ENCODE measurements around the gene SLC23A3. TPM values are rescaled to one million over a fixed set of nuclear protein-coding genes. Genes with fewer than 3 reads are reported as not detected.

The SLC23A3 gene
- polyA plus RNA-seq, 1 donor (not counting 4 experiments of a cell fraction or from before 2014, with no cell fraction given) = 1.4 TPM

DNA sequence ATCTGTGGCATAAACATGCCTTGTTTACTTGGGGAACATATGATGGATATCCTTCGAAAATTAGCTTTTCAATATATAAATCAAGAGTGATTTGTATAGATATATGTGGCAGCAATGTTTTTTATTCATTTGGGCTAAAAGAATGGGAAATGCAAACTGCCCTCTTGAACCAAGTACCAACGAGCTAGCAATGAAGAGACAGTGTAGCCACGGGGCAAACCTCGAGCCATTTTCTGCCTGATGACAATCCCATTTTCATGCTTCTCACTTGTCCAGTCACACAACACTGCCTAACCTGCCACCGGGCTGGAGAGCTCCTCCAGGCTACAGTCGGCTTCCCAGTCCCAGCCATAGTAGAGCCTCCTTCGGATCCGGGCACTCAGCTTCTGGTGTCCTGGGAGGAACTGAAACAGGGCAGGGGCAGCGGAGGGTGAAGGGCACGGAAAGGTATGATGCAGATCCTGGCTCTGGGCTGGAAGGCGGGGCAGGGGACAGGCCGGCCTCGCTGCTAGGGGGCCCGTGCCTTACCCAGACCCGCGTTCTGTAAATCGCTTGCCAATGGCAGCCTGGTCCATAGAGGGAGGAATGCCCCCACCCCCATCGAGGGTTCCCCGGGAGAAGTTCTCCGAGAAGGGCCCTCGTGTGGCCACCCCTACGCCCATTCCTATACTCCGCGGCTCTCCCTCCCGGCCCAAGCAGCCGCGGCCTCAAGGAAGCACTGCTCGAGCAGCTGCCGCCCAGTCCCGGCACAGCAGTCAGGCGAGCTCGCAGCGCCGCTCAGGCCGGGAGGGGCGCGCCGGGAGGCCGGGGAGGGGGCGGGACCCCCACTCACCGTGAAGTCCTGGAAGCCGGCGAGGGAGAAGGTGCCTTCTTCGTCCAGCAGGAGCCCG lies 6.3 kb upstream of the SLC23A3 start:
- H3K4me2 ChIP-seq (ENCODE audit: control insufficient read depth, extremely low read depth, insufficient read depth, low read depth, low read length) = peak overlapping the region; percentile 84
- dilution Hi-C loops (cut with MboI; ENCODE audit: extremely low pct_ligation_motif_present, low sequenced_read_pairs) = no loop called here
- peak overlapping the region; percentile 87 for H2AFZ ChIP-seq (ENCODE audit: control insufficient read depth, low read length)
- H3K36me3 ChIP-seq (ENCODE audit: control insufficient read depth in 2 of 2, extremely low read depth in 1 of 2, insufficient read depth in 2 of 2, low read length in 2 of 2) = peaks cover 26 to 33% of the 10 kb centered on the region in 2 experiments
- peak overlapping the region; percentile 95 for H3K9ac ChIP-seq (ENCODE audit: control insufficient read depth, extremely low read depth, insufficient read depth, low read length)
- H4K20me1 ChIP-seq (ENCODE audit: control insufficient read depth, extremely low read depth, insufficient read depth, low read length) = no peaks in the 10 kb centered on the region
- no peaks in the 10 kb centered on the region for H3K27me3 ChIP-seq (ENCODE audit: control insufficient read depth, extremely low read depth, insufficient read depth, low read length)
- H3K79me2 ChIP-seq (ENCODE audit: control insufficient read depth, insufficient read depth, low read length) = peaks cover 21% of the 10 kb centered on the region
- peaks cover 2% of the 10 kb centered on the region for H3K9me1 ChIP-seq (ENCODE audit: control insufficient read depth, extremely low read depth, insufficient read depth, low read length)
- peak overlapping the region; percentile 81 to 90 (median 85) for H3K4me3 ChIP-seq (ENCODE audit: control insufficient read depth in 2 of 3, extremely low read depth in 1 of 3, insufficient read depth in 2 of 3, low read depth in 1 of 3, low read length in 3 of 3)
- peaks cover 20% of the 10 kb centered on the region for H3K4me1 ChIP-seq (ENCODE audit: control insufficient read depth, extremely low read depth, insufficient read depth, low read length)
- H3K9me3 ChIP-seq (ENCODE audit: control insufficient read depth, low read depth, low read length) = no peaks in the 10 kb centered on the region
- no peak for DNase-seq (ENCODE audit: low read depth, low spot score)
- no peak for TF ChIP-seq EZH2 (IDR thresholded peaks at IDR 0.05; ENCODE audit: low read length)
- TF ChIP-seq, protein P1, sequence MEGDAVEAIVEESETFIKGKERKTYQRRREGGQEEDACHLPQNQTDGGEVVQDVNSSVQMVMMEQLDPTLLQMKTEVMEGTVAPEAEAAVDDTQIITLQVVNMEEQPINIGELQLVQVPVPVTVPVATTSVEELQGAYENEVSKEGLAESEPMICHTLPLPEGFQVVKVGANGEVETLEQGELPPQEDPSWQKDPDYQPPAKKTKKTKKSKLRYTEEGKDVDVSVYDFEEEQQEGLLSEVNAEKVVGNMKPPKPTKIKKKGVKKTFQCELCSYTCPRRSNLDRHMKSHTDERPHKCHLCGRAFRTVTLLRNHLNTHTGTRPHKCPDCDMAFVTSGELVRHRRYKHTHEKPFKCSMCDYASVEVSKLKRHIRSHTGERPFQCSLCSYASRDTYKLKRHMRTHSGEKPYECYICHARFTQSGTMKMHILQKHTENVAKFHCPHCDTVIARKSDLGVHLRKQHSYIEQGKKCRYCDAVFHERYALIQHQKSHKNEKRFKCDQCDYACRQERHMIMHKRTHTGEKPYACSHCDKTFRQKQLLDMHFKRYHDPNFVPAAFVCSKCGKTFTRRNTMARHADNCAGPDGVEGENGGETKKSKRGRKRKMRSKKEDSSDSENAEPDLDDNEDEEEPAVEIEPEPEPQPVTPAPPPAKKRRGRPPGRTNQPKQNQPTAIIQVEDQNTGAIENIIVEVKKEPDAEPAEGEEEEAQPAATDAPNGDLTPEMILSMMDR (optimal IDR thresholded peaks at IDR 0.05 in 1 of 3, IDR thresholded peaks at IDR 0.05 in 1 of 3, conservative IDR thresholded peaks at IDR 0.05 in 1 of 3; ENCODE audit: extremely low read depth in 1 of 3, insufficient read depth in 2 of 3, low read length in 3 of 3) = no peak
- H3K27ac ChIP-seq (ENCODE audit: control insufficient read depth, insufficient read depth, low read length) = peak overlapping the region; percentile 98
- FAIRE-seq = no peak

DNA sequence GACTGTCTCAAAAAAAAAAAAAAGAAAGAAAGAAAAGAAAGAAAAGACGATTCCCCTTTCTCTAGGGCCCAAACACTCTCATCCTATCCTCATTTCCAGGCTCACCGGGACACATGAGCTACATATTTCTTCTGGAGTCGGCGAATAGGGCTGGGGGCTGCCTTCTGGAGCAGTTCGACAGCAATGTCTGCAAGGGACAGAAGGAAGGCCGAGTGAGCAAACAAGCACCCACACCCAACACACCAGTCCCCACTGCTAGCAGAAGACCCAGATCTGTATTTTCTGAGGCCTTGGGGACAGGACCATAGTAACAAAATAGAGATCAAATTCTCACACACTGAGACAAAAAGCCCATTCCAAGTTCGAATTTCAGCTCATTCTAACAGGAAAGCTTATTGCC lies 5.7 kb upstream of the SLC23A3 start:
- peaks cover 19 to 26% of the 10 kb centered on the region in 2 experiments for H3K36me3 ChIP-seq (ENCODE audit: control insufficient read depth in 2 of 2, extremely low read depth in 1 of 2, insufficient read depth in 2 of 2, low read length in 2 of 2)
- peak overlapping the region; percentile 95 for H3K9ac ChIP-seq (ENCODE audit: control insufficient read depth, extremely low read depth, insufficient read depth, low read length)
- FAIRE-seq (no peak), DNase-seq (ENCODE audit: low read depth, low spot score) (no peak)
- no peaks in the 10 kb centered on the region for H4K20me1 ChIP-seq (ENCODE audit: control insufficient read depth, extremely low read depth, insufficient read depth, low read length)
- peak overlapping the region; percentile 84 for H3K4me2 ChIP-seq (ENCODE audit: control insufficient read depth, extremely low read depth, insufficient read depth, low read depth, low read length)
- H3K27ac ChIP-seq (ENCODE audit: control insufficient read depth, insufficient read depth, low read length) = no peak overlapping the region
- H3K4me1 ChIP-seq (ENCODE audit: control insufficient read depth, extremely low read depth, insufficient read depth, low read length) = peaks cover 20% of the 10 kb centered on the region
- H3K9me1 ChIP-seq (ENCODE audit: control insufficient read depth, extremely low read depth, insufficient read depth, low read length) = peaks cover 2% of the 10 kb centered on the region
- peaks cover 21% of the 10 kb centered on the region for H3K79me2 ChIP-seq (ENCODE audit: control insufficient read depth, insufficient read depth, low read length)
- no peaks in the 10 kb centered on the region for H3K9me3 ChIP-seq (ENCODE audit: control insufficient read depth, low read depth, low read length)
- dilution Hi-C loops (cut with MboI; ENCODE audit: extremely low pct_ligation_motif_present, low sequenced_read_pairs) = no loop called here
- H3K27me3 ChIP-seq (ENCODE audit: control insufficient read depth, extremely low read depth, insufficient read depth, low read length) = no peaks in the 10 kb centered on the region
- H3K4me3 ChIP-seq (ENCODE audit: control insufficient read depth in 2 of 3, extremely low read depth in 1 of 3, insufficient read depth in 2 of 3, low read depth in 1 of 3, low read length in 3 of 3) = peak overlapping the region in 2 of 3 experiments; percentile 81 to 90
- H2AFZ ChIP-seq (ENCODE audit: control insufficient read depth, low read length) = no peak overlapping the region
- TF ChIP-seq EZH2 (IDR thresholded peaks at IDR 0.05; ENCODE audit: low read length) = no peak
- TF ChIP-seq, protein P1 (optimal IDR thresholded peaks at IDR 0.05 in 1 of 3, IDR thresholded peaks at IDR 0.05 in 1 of 3, conservative IDR thresholded peaks at IDR 0.05 in 1 of 3; ENCODE audit: extremely low read depth in 1 of 3, insufficient read depth in 2 of 3, low read length in 3 of 3) = no peak

Measured in keratinocyte (primary cell).